BE2C (cell line): ENCODE data around the gene GPRASP2. TPM values are rescaled to one million over a fixed set of nuclear protein-coding genes. Genes with fewer than 3 reads are reported as not detected.
"Not testable (repeated sequence)": the region's sequence is repeated elsewhere in the genome, so short reads cannot be mapped to it uniquely, and the experiment has no call there.

ENCODE experiments used
- DNase-seq: peaks from one replicate; pipeline ENCODE4 v3.0.0-alpha.2; 2020
- H3K27me3 ChIP-seq: fragments of 250-450 bp; sonication (Bioruptor Pico); 2 replicates; pipeline ENCODE4 v1.5.1; 2020; ENCODE audit warnings: mild to moderate bottlenecking
- H3K36me3 ChIP-seq: fragments of 250-450 bp; sonication (Bioruptor Pico); 2 replicates; pipeline ENCODE4 v1.5.1; 2020; ENCODE audit warnings: mild to moderate bottlenecking
- H3K4me1 ChIP-seq: fragments of 250-450 bp; sonication (Bioruptor Pico); 2 replicates; pipeline ENCODE4 v1.5.1; 2020
- H3K4me3 ChIP-seq: 2 replicates; pipeline ENCODE4 v1.5.1; 2011; ENCODE audit warnings: low read depth, low read length
- H3K9me3 ChIP-seq: fragments of 250-450 bp; sonication (Bioruptor Pico); 2 replicates; pipeline ENCODE4 v1.5.1; 2020
- polyA plus RNA-seq: library from polyadenylated mRNA; unstranded; fragments of >200 nt; gene quantifications from one replicate; pipeline ENCODE4 v1.2.1, GENCODE V29; 2012; ENCODE audit warnings: low read depth, missing spikeins; ENCODE audit not compliant: insufficient read length, insufficient read depth
- TF ChIP-seq, protein P1 (sequence below): IDR thresholded peaks from 2 replicates; pipeline ENCODE4 v1.5.1; 2012; ENCODE audit warnings: mild to moderate bottlenecking, low read depth, low read length

Gene GPRASP2
- 3.1 TPM for polyA plus RNA-seq

- peaks cover 6% of the 10 kb centered on the region; the same call in 1 of the 2 replicates for H3K27me3 ChIP-seq
- peak within 1 kb of the TSS; percentile 69 for H3K4me3 ChIP-seq
- TF ChIP-seq, protein P1, sequence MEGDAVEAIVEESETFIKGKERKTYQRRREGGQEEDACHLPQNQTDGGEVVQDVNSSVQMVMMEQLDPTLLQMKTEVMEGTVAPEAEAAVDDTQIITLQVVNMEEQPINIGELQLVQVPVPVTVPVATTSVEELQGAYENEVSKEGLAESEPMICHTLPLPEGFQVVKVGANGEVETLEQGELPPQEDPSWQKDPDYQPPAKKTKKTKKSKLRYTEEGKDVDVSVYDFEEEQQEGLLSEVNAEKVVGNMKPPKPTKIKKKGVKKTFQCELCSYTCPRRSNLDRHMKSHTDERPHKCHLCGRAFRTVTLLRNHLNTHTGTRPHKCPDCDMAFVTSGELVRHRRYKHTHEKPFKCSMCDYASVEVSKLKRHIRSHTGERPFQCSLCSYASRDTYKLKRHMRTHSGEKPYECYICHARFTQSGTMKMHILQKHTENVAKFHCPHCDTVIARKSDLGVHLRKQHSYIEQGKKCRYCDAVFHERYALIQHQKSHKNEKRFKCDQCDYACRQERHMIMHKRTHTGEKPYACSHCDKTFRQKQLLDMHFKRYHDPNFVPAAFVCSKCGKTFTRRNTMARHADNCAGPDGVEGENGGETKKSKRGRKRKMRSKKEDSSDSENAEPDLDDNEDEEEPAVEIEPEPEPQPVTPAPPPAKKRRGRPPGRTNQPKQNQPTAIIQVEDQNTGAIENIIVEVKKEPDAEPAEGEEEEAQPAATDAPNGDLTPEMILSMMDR, result no peak
- H3K9me3 ChIP-seq, result no peaks in the 10 kb centered on the region
- no peaks in the 10 kb centered on the region for H3K4me1 ChIP-seq
- no peaks in the 10 kb centered on the region for H3K36me3 ChIP-seq
- DNase-seq, result peak; percentile 34
Observed at GRCh38 chrX:102712216-102712966, at the start of gene GPRASP2. TSS of gene GPRASP2 (plus strand) at chrX:102712448. CDS start at chrX:102714870, 2,422 bp downstream.

DNA sequence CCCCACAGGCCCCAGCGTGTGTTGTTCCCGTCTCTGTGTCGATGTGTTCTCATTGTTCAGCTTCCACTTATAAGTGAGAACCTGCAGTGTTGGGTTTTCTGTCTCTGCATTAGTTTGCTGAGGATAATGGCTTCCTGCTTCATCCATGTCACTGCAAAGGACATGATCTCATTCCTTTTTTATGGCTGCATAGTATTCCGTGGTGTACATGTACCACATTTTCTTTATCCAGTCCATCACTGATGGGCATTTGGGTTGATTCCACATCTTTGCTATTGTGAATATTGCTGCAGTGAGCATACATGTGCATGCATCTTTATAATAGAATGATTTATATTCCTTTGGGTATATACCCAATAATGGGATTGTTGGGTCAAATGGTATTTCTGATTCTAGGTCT is 48.4 kb upstream of the GPRASP2 start:
- not testable (repeated sequence) for H3K4me3 ChIP-seq, H3K27me3 ChIP-seq, H3K4me1 ChIP-seq

DNA sequence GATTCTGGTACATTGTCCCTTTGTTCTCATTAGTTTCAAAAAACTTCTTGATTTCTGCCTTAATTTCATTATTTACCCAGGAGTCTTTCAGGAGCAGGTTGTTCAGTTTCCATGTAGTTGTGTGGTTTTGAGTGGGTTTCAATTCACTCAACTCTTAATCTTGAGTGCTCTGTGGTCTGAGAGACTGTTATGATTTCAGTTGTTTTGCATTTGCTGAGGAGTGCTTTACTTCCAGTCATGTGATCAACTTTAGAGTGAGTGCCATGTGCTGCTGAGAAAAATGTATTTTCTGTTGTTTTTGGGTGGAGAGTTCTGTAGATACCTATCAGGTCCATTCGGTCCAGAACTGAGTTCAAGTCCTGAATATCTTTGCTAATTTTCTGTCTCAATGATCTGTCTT is 45.2 kb upstream of the GPRASP2 start:
- not testable (repeated sequence) for H3K27me3 ChIP-seq, DNase-seq, H3K4me3 ChIP-seq, H3K4me1 ChIP-seq, H3K9me3 ChIP-seq, H3K36me3 ChIP-seq

More for the DNA sequence above, 48.4 kb upstream of the GPRASP2 start:
- DNase-seq, H3K36me3 ChIP-seq, H3K9me3 ChIP-seq: not testable (repeated sequence)

DNA sequence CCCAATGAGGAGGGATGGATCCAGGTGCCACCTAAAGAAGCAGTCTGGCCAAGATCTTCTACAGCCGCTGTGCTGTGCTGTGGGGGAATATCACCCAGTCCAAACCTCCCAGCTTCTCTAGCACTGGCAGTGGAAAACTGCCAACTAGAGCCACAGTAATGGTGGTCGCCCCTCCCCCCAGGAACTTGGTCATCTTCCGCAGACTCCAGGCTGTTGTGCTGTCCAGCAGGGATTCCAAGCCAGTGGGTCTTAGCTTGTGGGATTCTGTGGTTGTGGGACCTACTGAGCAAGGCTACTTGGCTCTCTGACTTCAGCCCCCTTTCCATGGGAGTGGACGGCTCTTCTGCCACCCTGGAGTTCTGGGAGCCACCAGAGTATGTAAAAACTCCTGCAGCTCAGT is 42.7 kb upstream of the GPRASP2 start:
- H3K9me3 ChIP-seq, result no peaks in the 10 kb centered on the region
- H3K4me1 ChIP-seq, result no peaks in the 10 kb centered on the region
- TF ChIP-seq, protein P1, result no peak
- no peaks in the 10 kb centered on the region for H3K36me3 ChIP-seq
- no peak for DNase-seq
- H3K27me3 ChIP-seq, result no peaks in the 10 kb centered on the region
- no peak overlapping the region for H3K4me3 ChIP-seq

DNA sequence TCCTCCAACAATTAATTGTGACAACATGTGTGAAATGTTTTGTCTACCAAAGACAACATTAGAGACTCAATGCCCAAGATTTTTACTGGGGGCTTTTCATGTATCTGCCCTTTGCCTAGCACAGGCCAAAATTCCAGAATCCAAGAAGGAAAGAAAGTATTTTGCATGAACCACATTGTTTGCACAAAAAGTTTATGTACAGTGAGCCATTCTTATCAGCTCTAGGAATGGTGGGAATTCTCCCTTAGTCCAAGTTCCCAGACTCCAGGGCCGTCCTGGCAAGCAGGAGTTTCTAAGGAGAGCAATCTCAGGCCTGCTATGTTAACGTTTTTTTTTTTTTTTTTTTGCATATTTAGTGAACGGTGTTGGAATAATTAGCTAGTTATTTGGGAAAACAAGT is 39.4 kb upstream of the GPRASP2 start:
- no peaks in the 10 kb centered on the region for H3K27me3 ChIP-seq
- no peaks in the 10 kb centered on the region for H3K9me3 ChIP-seq
- no peaks in the 10 kb centered on the region for H3K4me1 ChIP-seq
- H3K4me3 ChIP-seq, result no peak overlapping the region
- no peak for DNase-seq
- TF ChIP-seq, protein P1, result no peak
- no peaks in the 10 kb centered on the region for H3K36me3 ChIP-seq

DNA sequence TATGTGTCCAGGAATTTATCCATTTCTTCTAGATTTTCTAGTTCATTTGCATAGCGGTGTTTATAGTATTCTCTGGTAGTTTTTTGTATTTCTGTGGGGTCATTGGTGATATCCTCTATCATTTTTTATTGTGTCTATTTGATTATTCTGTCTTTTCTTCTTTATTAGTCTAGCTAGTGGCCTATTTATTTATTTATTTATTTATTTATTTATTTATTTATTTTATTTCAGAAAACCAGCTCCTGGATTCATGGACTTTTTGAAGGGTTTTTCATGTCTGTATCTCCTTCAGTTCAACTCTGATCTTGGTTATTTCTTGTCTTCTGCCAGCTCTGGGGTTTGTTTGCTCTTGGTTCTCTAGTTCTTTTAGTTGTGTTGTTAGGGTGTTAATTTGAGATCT is 34.8 kb upstream of the GPRASP2 start:
- not testable (repeated sequence) for H3K4me1 ChIP-seq, H3K4me3 ChIP-seq, H3K27me3 ChIP-seq, DNase-seq, H3K36me3 ChIP-seq, H3K9me3 ChIP-seq

GRCh38 chrX:102684772-102685520 is 27.3 kb upstream of the GPRASP2 start:
- Histone ChIP-seq H3K4me3 (no peak overlapping the region), H3K36me3 (no peaks in the 10 kb centered on the region), H3K9me3 (no peaks in the 10 kb centered on the region), H3K4me1 (no peaks in the 10 kb centered on the region), H3K27me3 (no peaks in the 10 kb centered on the region)
- DNase-seq, result no peak
- TF ChIP-seq, protein P1, result no peak
